ENCODE results near the gene DUOX1. TPM values are rescaled to one million over a fixed set of nuclear protein-coding genes. Genes with fewer than 3 reads are reported as not detected.
A peak's percentile ranks its signal among the peaks of the same experiment; 100 is the strongest.

DUOX1 gene
- total and polyA plus RNA-seq, 2 of the 13 experiments (the other 11 are each of a cell fraction or from before 2014, with no cell fraction given): 0.03 TPM; not detected in 1

DNA sequence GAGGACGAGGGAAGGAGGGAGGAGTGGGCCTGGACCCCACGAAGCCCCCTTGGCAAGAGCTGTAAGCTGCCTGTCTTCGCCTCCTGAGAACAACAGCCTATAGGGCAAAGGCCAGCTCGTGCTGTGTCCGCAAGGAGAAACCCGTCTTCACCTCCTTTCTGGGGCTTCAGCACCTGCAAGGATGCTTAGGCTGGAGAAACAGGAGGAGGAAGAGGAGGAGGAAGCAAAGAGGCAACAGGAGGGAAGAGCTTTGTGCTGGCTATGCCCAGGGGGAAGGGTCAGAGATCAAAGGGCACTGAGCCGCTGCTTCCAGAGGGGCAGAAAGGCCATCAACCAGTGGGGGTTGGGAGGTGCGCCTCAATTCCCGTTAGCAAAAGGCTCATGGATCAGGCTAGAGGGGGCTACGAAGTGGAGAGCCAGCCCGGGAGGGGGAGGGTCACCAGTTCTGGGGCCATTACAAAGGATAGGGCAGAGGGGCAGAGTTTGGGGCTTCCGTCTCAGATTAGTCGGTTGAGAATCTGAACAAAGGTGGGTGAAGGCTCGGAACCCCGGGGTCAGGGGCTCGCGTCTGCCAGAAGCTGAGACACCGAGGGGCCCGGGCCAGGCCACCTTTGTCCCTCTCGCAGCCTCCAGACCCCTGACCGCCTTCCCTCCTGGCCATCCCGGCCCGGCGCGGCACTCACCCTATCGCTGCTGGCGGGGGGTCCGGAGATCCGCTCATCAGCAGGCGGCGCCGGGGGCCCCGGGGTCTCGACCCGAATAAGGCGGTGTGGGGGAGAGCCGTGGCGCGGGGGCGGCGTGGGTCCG is 57.2 kb downstream of the DUOX1 start (continued):
- TF ChIP-seq HOXD1 (CRISPR knock-in tag; IDR thresholded peaks at IDR 0.05): 0 out of 2 replicates have a peak, but pooled peaks have one; percentile 25

DNA sequence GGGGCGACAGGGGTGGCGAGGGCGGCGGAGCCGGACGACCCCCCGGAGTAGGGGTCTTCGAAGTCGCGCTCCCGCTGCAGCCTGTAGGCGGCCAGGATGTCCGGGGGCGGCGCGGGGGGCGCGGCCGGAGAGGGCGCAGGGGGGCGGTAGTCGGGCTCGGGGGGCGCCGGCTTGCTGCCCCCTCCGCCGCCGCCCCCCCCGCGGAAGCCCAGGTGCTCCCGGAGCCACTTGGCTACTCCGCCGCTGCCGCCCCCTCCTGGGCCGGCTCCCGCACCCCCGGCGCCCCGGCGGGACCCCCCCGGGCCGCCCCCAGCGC is 57.7 kb downstream of the DUOX1 start:
- Histone ChIP-seq H3K4me2 (ENCODE audit: low read depth, low read length) (0 out of 2 replicates have a peak overlapping the region, but pooled peaks have one; percentile 79), H3K9me3 (ENCODE audit: low read length) (no peaks in the 10 kb centered on the region), H4K20me1 (ENCODE audit: insufficient read depth, low read length) (peaks cover 24% of the 10 kb centered on the region), H3K4me1 (ENCODE audit: insufficient read depth, low read length) (peaks cover 51% of the 10 kb centered on the region), H3K4me3 (replicated peaks in 1 of 3; ENCODE audit: insufficient read depth in 1 of 3, low read depth in 2 of 3, low read length in 3 of 3) (peak overlapping the region; percentile 77 to 83 (median 82); a peak in 5 of 6 replicates), H3K27ac (ENCODE audit: extremely low read length, insufficient read depth, low read length) (peak overlapping the region; percentile 50), H3K79me2 (ENCODE audit: insufficient read depth, low read length) (peaks cover 46% of the 10 kb centered on the region), H3K9ac (ENCODE audit: insufficient read depth, low read depth, low read length) (peak overlapping the region; percentile 69; the same call in 1 of the 2 replicates), H3K27me3 (ENCODE audit: control insufficient read depth in 1 of 2, insufficient read depth in 2 of 2, low read length in 2 of 2) (peaks cover 0 to 3% of the 10 kb centered on the region in 2 experiments; a peak in 1 of 5 replicates), H3K36me3 (replicated peaks in 1 of 2; ENCODE audit: control insufficient read depth in 1 of 2, insufficient read depth in 2 of 2, low read length in 2 of 2) (peaks cover 0 to 3% of the 10 kb centered on the region in 2 experiments; a peak in 2 of 5 replicates), H2AFZ (ENCODE audit: low read length) (no peak overlapping the region)
- no peak for TF ChIP-seq PCBP2 (optimal IDR thresholded peaks at IDR 0.05; ENCODE audit: low read depth, low read length, poor library complexity, severe bottlenecking)
- TF ChIP-seq MEIS2 (CRISPR knock-in tag; IDR thresholded peaks at IDR 0.05): 0 out of 2 replicates have a peak, but pooled peaks have one; percentile 25
- TF ChIP-seq GABPA (IDR thresholded peaks at IDR 0.05; ENCODE audit: low read depth, low read length): peak; percentile 9; the same call in 1 of the 2 replicates
- TF ChIP-seq GABPA (CRISPR knock-in tag; IDR thresholded peaks at IDR 0.05; ENCODE audit: low read depth): no peak
- 0 out of 2 replicates have a peak, but pooled peaks have one; percentile 9 for TF ChIP-seq RBFOX2 (IDR thresholded peaks at IDR 0.05; ENCODE audit: low read depth, low read length)
- TF ChIP-seq SIN3A (IDR thresholded peaks at IDR 0.05; ENCODE audit: borderline replicate concordance, low read depth, low read length): 0 out of 2 replicates have a peak, but pooled peaks have one; percentile 28
- ATAC-seq (no peak), DNase-seq (ENCODE audit: low spot score) (no peak), FAIRE-seq (no peak)
- WGBS (ENCODE audit: low lambda C conversion rate): 0% methylated on average over 1 of the region's 43 CpGs
- CTCF ChIA-PET (ENCODE audit: low intra/inter-chr PET ratio, low total read pairs): interaction anchor here (1.5 kb wide), 1 partner anchor 11 kb away, joined by 3 read pairs; no protein-coding TSS in a partner anchor
- in situ Hi-C loops (cut with HindIII; ENCODE audit: extremely low pct_ligation_motif_present, low pct_unique_long_range_greater_than_20kb): no loop called here
- no TSS peak for BruUV-seq (replicated peaks)
- POLR2A ChIA-PET: interaction anchor here (0.6 to 2.9 kb wide), 7 partner anchors 12 to 215 kb away, joined by 3 to 42 read pairs (median 9); a partner anchor contains a TSS
- intact Hi-C loops (cut with micrococcal nuclease; ENCODE audit: unreplicated experiment): loop anchor here (1.0 to 2.0 kb wide), 2 partner anchors 13 to 20 kb away; no protein-coding TSS in a partner anchor
